K562 (cell line): Measurements from ENCODE around the gene PLTP. TPM values are rescaled to one million over a fixed set of nuclear protein-coding genes. Genes with fewer than 3 reads are reported as not detected.

Experiments used
- MXI1 ChIP-seq: IDR thresholded peaks from 2 replicates; pipeline ENCODE4 v1.6.1; 2011; ENCODE audit warnings: low read depth, mild to moderate bottlenecking, improper control_type of control experiment, low read length
- PATZ1 ChIP-seq: fragments of 250-450 bp; sonication (Bioruptor Pico); IDR thresholded peaks from 2 replicates; pipeline ENCODE4 v1.5.0; 2020; ENCODE audit warnings: mild to moderate bottlenecking, borderline replicate concordance
- PHF20 ChIP-seq: fragments of 450-650 bp; IDR thresholded peaks from 2 replicates; pipeline ENCODE4 v1.6.1; 2018; ENCODE audit not compliant: partially characterized antibody
- PHF8 ChIP-seq: fragments of 200-600 bp; sonication (generic); IDR thresholded peaks from 2 replicates; pipeline ENCODE4 v1.6.1; 2012; ENCODE audit warnings: mixed run types, mild to moderate bottlenecking, inconsistent platforms, low read length, moderate library complexity, borderline replicate concordance
- PRDM10 ChIP-seq: fragments of 450-650 bp; IDR thresholded peaks from 2 replicates; pipeline ENCODE4 v1.6.1; 2018; ENCODE audit not compliant: partially characterized antibody
- RAD51 ChIP-seq: fragments of 450-650 bp; IDR thresholded peaks from 2 replicates; pipeline ENCODE4 v1.7.1; 2016; ENCODE audit warnings: low read depth, mild to moderate bottlenecking, borderline replicate concordance
- RBBP5 ChIP-seq: fragments of 200-600 bp; sonication (generic); IDR thresholded peaks from 2 replicates; pipeline ENCODE4 v1.6.1; 2012; ENCODE audit warnings: borderline replicate concordance, mild to moderate bottlenecking, low read length, control low read depth, inconsistent platforms; ENCODE audit not compliant: insufficient read depth, poor library complexity, severe bottlenecking
- SMAD2 ChIP-seq: fragments of 150-350 bp; IDR thresholded peaks from 2 replicates; pipeline ENCODE4 v1.6.1; 2014; ENCODE audit warnings: low read depth, mild to moderate bottlenecking, low read length
- SRSF7 ChIP-seq: fragments of 200-400 bp; formaldehyde crosslinking; optimal IDR thresholded peaks from 2 replicates; pipeline ENCODE3; 2017; ENCODE audit warnings: mild to moderate bottlenecking, low read depth, low read length
- STAT5A ChIP-seq: IDR thresholded peaks from 2 replicates; pipeline ENCODE4 v1.6.1; 2012; ENCODE audit warnings: low read length, inconsistent platforms, borderline replicate concordance
- U2AF2 ChIP-seq: fragments of 200-400 bp; formaldehyde crosslinking; optimal IDR thresholded peaks from 2 replicates; pipeline ENCODE3; 2017; ENCODE audit warnings: low read depth, mild to moderate bottlenecking, low read length
- ZNF318 ChIP-seq, 2 experiments: fragments of 450-650 bp; IDR thresholded peaks; 2 replicates each; pipeline ENCODE4 v1.6.1; 2016; ENCODE audit warnings: mild to moderate bottlenecking in 2 of 2, borderline replicate concordance in 1 of 2, low read depth in 1 of 2, moderate library complexity in 1 of 2
- polyA plus RNA-seq, 8 experiments: library from polyadenylated mRNA; depleted of rRNA in 4 of 8; stranded (reverse) in 5 of 8; unstranded in 3 of 8; fragments of >200 nt; fragmentation: Nextera tagmentation in 2 of 8; fragmentation: Illumina TruSeq in 1 of 8; extraction: Ambion mirVana in 2 of 8; extraction: Trizol in 1 of 8; gene quantifications; 2 replicates each; pipeline versions ENCODE4 v1.2.1 to v1.2.3, GENCODE V29; 2011 to 2014; ENCODE audit warnings: inconsistent platforms in 1 of 8, missing spikeins in 1 of 8
- total RNA-seq, 7 experiments: library from RNA; depleted of rRNA in 6 of 7; stranded (reverse); fragments of >200 nt in 6 of 7; fragmentation: Illumina TruSeq in 2 of 7; extraction: Trizol in 2 of 7; gene quantifications; 2 replicates each; pipeline versions ENCODE4 v1.2.1 to v1.2.3, GENCODE V29; 2011 to 2021; ENCODE audit warnings: low replicate concordance in 1 of 7

Gene PLTP
- total and polyA plus RNA-seq, 9 of the 15 experiments (the other 6 are each of a cell fraction or from before 2014, with no cell fraction given) = 2.8 to 29.3 (median 17.6) TPM

GRCh38 chr20:45880988-45881788 is 30.8 kb downstream of the PLTP start, which contains the start of gene ZSWIM1 (continued):
- peak; percentile 10 for TF ChIP-seq PRDM10
- TF ChIP-seq STAT5A = 0 out of 2 replicates have a peak, but pooled peaks have one; percentile 10
- peak in 1 of 2 experiments; percentile 22; a peak in 1 of 4 replicates for TF ChIP-seq ZNF318 (IDR thresholded peaks at IDR 0.05; ENCODE audit: borderline replicate concordance in 1 of 2, low read depth in 1 of 2)
- TF ChIP-seq SRSF7 = no peak
- no peak for TF ChIP-seq RAD51
- TF ChIP-seq PHF20 = peak; percentile 86
- no peak for TF ChIP-seq SMAD2
- TF ChIP-seq U2AF2 = no peak
- TF ChIP-seq PHF8 = peak; percentile 97
- TF ChIP-seq RBBP5 = peak; percentile 59
- TF ChIP-seq MXI1 = peak; percentile 97
- TF ChIP-seq PATZ1 (CRISPR knock-in tag) = no peak
